ENCODE results near the gene PITPNC1.

PITPNC1 gene

DNA sequence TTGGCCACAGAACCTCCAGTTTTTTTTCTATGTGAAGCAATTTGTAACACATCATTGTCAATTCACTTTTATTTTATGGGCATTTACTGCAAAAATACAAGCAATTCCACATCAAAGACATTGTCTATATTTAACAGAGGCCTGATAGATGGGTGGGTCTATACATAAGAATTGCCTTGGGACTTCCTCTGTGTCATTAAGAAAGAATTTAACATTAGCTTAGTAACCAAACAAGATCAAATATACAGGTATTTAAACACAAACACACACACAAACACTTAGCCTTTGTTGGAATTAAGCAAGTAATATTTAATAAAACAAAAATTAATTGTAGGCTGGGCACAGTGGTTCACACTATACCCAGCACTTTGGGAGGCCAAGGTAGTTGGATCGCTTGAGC, 4.3 kb upstream of the PITPNC1 start:
- no peak for DNase-seq (ENCODE audit: low read depth)
- H3K4me3 ChIP-seq (ENCODE audit: control insufficient read depth, low read depth, low read length), result no peak overlapping the region
- TF ChIP-seq, protein P1, sequence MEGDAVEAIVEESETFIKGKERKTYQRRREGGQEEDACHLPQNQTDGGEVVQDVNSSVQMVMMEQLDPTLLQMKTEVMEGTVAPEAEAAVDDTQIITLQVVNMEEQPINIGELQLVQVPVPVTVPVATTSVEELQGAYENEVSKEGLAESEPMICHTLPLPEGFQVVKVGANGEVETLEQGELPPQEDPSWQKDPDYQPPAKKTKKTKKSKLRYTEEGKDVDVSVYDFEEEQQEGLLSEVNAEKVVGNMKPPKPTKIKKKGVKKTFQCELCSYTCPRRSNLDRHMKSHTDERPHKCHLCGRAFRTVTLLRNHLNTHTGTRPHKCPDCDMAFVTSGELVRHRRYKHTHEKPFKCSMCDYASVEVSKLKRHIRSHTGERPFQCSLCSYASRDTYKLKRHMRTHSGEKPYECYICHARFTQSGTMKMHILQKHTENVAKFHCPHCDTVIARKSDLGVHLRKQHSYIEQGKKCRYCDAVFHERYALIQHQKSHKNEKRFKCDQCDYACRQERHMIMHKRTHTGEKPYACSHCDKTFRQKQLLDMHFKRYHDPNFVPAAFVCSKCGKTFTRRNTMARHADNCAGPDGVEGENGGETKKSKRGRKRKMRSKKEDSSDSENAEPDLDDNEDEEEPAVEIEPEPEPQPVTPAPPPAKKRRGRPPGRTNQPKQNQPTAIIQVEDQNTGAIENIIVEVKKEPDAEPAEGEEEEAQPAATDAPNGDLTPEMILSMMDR (conservative IDR thresholded peaks at IDR 0.05; ENCODE audit: control insufficient read depth, insufficient read depth, low read depth, low read length), result no peak

DNA sequence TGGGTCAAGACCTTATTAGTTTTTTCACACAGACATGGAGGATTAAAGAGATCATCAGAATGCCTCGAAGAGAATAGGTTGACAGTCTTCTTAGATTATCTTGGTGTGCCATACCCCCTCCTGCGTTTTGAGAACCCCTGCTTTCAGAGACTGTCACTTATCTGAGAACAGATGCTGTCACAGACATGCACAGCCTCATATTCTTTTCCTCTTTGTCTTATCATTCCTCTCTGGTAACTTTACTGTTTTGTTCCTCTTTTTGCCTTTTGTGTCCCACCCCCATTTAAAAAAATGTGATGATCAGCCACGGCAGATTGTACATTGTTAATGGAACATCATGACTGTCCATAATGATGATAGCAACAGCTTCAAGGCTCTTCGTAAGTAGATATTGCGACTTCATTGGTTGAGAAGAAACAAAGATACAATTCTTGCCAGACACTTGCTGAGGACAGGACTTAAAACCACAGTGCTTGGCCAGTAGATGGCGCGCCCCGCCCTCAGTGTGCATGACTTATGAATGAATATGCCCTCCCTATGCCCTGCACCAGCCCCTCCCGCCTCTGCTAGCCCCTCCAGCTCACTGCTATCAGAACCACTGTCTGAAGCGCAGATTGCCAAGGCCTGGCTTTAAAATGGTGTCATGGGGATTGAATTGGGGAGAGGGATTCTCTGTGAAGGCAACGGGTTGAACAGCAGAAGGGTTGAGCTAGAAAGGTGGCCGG, 2.6 kb upstream of the PITPNC1 start:
- no peak overlapping the region for H3K4me3 ChIP-seq (ENCODE audit: control insufficient read depth, low read depth, low read length)
- TF ChIP-seq, protein P1 (conservative IDR thresholded peaks at IDR 0.05; ENCODE audit: control insufficient read depth, insufficient read depth, low read depth, low read length), result peak; percentile 91
- peak; percentile 85 for DNase-seq (ENCODE audit: low read depth)

DNA sequence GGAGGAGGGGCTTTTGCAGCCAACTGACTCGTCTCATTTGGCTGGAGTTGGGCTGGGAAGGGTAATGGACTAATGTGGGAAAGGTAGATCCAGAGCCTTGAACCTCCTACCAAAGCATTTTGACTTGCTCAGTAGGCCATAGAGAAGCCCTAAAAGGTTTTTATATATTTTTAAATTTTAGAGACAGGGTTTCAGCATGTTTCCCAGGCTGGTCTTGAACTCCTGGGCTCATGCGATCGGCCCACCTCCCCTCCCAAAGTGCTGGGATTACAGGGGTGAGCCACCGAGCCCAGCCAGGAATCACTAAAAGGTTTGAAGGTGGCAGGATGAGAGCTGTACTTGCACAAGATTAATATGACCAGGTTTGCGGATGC, 2.0 kb upstream of the PITPNC1 start:
- TF ChIP-seq, protein P1 (conservative IDR thresholded peaks at IDR 0.05; ENCODE audit: control insufficient read depth, insufficient read depth, low read depth, low read length), result no peak
- no peak for DNase-seq (ENCODE audit: low read depth)

GRCh38 chr17:67375716-67376115, 1.4 kb upstream of the PITPNC1 start:
- H3K4me3 ChIP-seq (ENCODE audit: control insufficient read depth, low read depth, low read length), result no peak overlapping the region
- TF ChIP-seq, protein P1 (conservative IDR thresholded peaks at IDR 0.05; ENCODE audit: control insufficient read depth, insufficient read depth, low read depth, low read length), result no peak
- peak; percentile 51 for DNase-seq (ENCODE audit: low read depth)

More for the DNA sequence above, 2.0 kb upstream of the PITPNC1 start:
- no peak overlapping the region for H3K4me3 ChIP-seq (ENCODE audit: control insufficient read depth, low read depth, low read length)

DNA sequence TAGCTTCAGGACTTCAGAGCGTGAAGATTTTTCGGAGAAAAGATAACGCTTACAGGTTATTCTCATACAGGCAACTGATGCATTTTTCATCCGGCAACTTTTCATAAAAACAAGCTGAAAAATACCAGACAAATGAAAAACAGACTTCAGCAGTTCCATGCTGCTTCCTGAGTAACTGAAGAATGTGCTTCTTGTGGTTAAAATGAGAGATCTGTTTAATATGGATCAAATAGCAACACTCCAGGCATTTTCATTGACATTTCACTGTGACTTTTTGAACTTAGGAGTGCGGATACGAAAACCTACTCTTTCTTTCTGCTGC, 705 bp upstream of the PITPNC1 start:
- peak; percentile 76 for DNase-seq (ENCODE audit: low read depth)
- H3K4me3 ChIP-seq (ENCODE audit: control insufficient read depth, low read depth, low read length), result peak overlapping the region; percentile 70
- TF ChIP-seq, protein P1 (conservative IDR thresholded peaks at IDR 0.05; ENCODE audit: control insufficient read depth, insufficient read depth, low read depth, low read length), result no peak

- TF ChIP-seq, protein P1 (conservative IDR thresholded peaks at IDR 0.05; ENCODE audit: control insufficient read depth, insufficient read depth, low read depth, low read length), result no peak
- DNase-seq (ENCODE audit: low read depth), result no peak
- H3K4me3 ChIP-seq (ENCODE audit: control insufficient read depth, low read depth, low read length), result peak overlapping the region; percentile 70
Observed at GRCh38 chr17:67377488-67378453, 690 bp downstream of the PITPNC1 start.

Measured in fibroblast of mammary gland (primary cell).